Uterus (tissue), 4 donors: ENCODE measurements around the gene MTRF1. TPM values are rescaled to one million over a fixed set of nuclear protein-coding genes. Genes with fewer than 3 reads are reported as not detected.

Experiments used
- DNase-seq, 2 donors: peaks; one replicate each; pipeline ENCODE4 v3.0.0-alpha.2; 2019 to 2020
- H3K27ac ChIP-seq, 2 donors: fragments of 200-600 bp; sonication (generic); 1 replicate in 1 of 2; 2 replicates in 1 of 2; pipeline ENCODE4 v1.5.1; 2016 to 2018
- H3K27me3 ChIP-seq, 2 donors: fragments of 200-600 bp; sonication (generic); one replicate each; pipeline ENCODE4 v1.5.1; 2018 to 2019; ENCODE audit warnings: control low read depth in 1 of 2
- H3K36me3 ChIP-seq, 2 donors: fragments of 200-600 bp; sonication (generic); one replicate each; pipeline ENCODE4 v1.5.1; 2019; ENCODE audit warnings: control low read depth in 1 of 2
- H3K4me1 ChIP-seq, 2 donors: fragments of 200-600 bp; sonication (generic); one replicate each; pipeline ENCODE4 v1.5.1; 2018 to 2019; ENCODE audit warnings: control low read depth in 1 of 2
- H3K4me3 ChIP-seq, 2 donors: fragments of 200-600 bp; sonication (generic); 1 replicate in 1 of 2; 2 replicates in 1 of 2; pipeline ENCODE4 v1.5.1; 2018 to 2019; ENCODE audit warnings: mild to moderate bottlenecking in 1 of 2
- H3K9me3 ChIP-seq, 2 donors: fragments of 200-600 bp; sonication (generic); one replicate each; pipeline ENCODE4 v1.5.1; 2019; ENCODE audit warnings: control low read depth in 1 of 2
- CTCF ChIP-seq, 4 experiments: fragments of 200-600 bp in 2 of 4; fragments of 450-650 bp in 2 of 4; sonication (generic) in 2 of 4; IDR thresholded peaks; one replicate each; pipeline ENCODE4 v1.5.1; 2016 to 2019; ENCODE audit warnings: antibody characterized with exemption in 4 of 4, mild to moderate bottlenecking in 2 of 4, moderate library complexity in 1 of 4
- POLR2A ChIP-seq, 2 donors: fragments of 450-650 bp; IDR thresholded peaks; one replicate each; pipeline ENCODE4 v1.6.1; 2016; ENCODE audit warnings: antibody characterized with exemption in 2 of 2, mild to moderate bottlenecking in 1 of 2, moderate library complexity in 1 of 2
- intact Hi-C: fragments of 100-400 bp; cut with DNase I; formaldehyde crosslinking; loops from one replicate; pipeline ENCODE4 v1.15.1; 2023; ENCODE audit warnings: low total_unique reads
- total RNA-seq, 4 donors: library from RNA; depleted of rRNA in 3 of 4; stranded (reverse); fragments of >200 nt in 3 of 4; gene quantifications; one replicate each; pipeline versions ENCODE4 v1.1.0 to v1.2.4, GENCODE V29; 2014 to 2023
- donor health status: DM: yes; HTN: yes; CAD: no.

The MTRF1 gene
- total RNA-seq, 4 donors from 2014 or later: 4.1 to 24.1 (median 13.9) TPM

GRCh38 chr13:41293272-41293671, 29.9 kb upstream of the MTRF1 start:
- intact Hi-C loops: no loop called here
- Histone ChIP-seq H3K4me1 (no peaks in the 10 kb centered on the region), H3K27me3 (no peaks in the 10 kb centered on the region), H3K27ac (no peak overlapping the region), H3K9me3 (peaks cover 0 to 11% of the 10 kb centered on the region in 2 donors), H3K4me3 (no peak overlapping the region), H3K36me3 (no peaks in the 10 kb centered on the region)
- no peak for DNase-seq
- TF ChIP-seq CTCF (IDR thresholded peaks at IDR 0.05) (no peak), POLR2A (IDR thresholded peaks at IDR 0.05) (no peak)

- H3K4me3 ChIP-seq: no peak overlapping the region
- no peaks in the 10 kb centered on the region for H3K36me3 ChIP-seq
- H3K4me1 ChIP-seq: no peaks in the 10 kb centered on the region
- intact Hi-C loops: no loop called here
- no peak for TF ChIP-seq CTCF (IDR thresholded peaks at IDR 0.05)
- TF ChIP-seq POLR2A (IDR thresholded peaks at IDR 0.05): no peak
- H3K27ac ChIP-seq: no peak overlapping the region
- peaks cover 0 to 11% of the 10 kb centered on the region in 2 donors for H3K9me3 ChIP-seq
- H3K27me3 ChIP-seq: no peaks in the 10 kb centered on the region
- no peak for DNase-seq
These were observed 27.9 kb upstream of the MTRF1 start for GRCh38 chr13:41291246-41291645.

GRCh38 chr13:41289463-41289881, 26.1 kb upstream of the MTRF1 start:
- Histone ChIP-seq H3K4me1 (no peaks in the 10 kb centered on the region), H3K27me3 (no peaks in the 10 kb centered on the region), H3K4me3 (no peak overlapping the region), H3K27ac (no peak overlapping the region), H3K9me3 (peaks cover 0 to 11% of the 10 kb centered on the region in 2 donors), H3K36me3 (no peaks in the 10 kb centered on the region)
- TF ChIP-seq CTCF (IDR thresholded peaks at IDR 0.05): no peak
- TF ChIP-seq POLR2A (IDR thresholded peaks at IDR 0.05): no peak
- no peak for DNase-seq
- intact Hi-C loops: no loop called here

- DNase-seq: no peak
- H3K27ac ChIP-seq: no peak overlapping the region
- H3K4me3 ChIP-seq: no peak overlapping the region
- no peaks in the 10 kb centered on the region for H3K36me3 ChIP-seq
- intact Hi-C loops: no loop called here
- TF ChIP-seq CTCF (IDR thresholded peaks at IDR 0.05) (no peak), POLR2A (IDR thresholded peaks at IDR 0.05) (no peak)
- H3K4me1 ChIP-seq: no peaks in the 10 kb centered on the region
- no peaks in the 10 kb centered on the region for H3K27me3 ChIP-seq
- no peaks in the 10 kb centered on the region for H3K9me3 ChIP-seq
These were observed 23.0 kb upstream of the MTRF1 start for GRCh38 chr13:41286370-41286769.

GRCh38 chr13:41284512-41285288, 21.3 kb upstream of the MTRF1 start:
- TF ChIP-seq POLR2A (IDR thresholded peaks at IDR 0.05) (no peak), CTCF (IDR thresholded peaks at IDR 0.05) (no peak)
- Histone ChIP-seq H3K4me3 (no peak overlapping the region), H3K27me3 (no peaks in the 10 kb centered on the region), H3K4me1 (no peaks in the 10 kb centered on the region), H3K36me3 (no peaks in the 10 kb centered on the region), H3K27ac (no peak overlapping the region), H3K9me3 (no peaks in the 10 kb centered on the region)
- no peak for DNase-seq
- intact Hi-C loops: no loop called here
